HG02571 (cell line): Measurements from ENCODE around the gene RCHY1.
"Not testable (repeated sequence)": the region's sequence is repeated elsewhere in the genome, so short reads cannot be mapped to it uniquely, and the experiment has no call there.

Experiments used
- ATAC-seq: cut with Tn5 transposase; IDR thresholded peaks from one replicate; pipeline ENCODE4 v1.9.1; 2021; ENCODE audit warnings: mild to moderate bottlenecking, moderate library complexity; ENCODE audit not compliant: unreplicated experiment

RCHY1 gene

DNA sequence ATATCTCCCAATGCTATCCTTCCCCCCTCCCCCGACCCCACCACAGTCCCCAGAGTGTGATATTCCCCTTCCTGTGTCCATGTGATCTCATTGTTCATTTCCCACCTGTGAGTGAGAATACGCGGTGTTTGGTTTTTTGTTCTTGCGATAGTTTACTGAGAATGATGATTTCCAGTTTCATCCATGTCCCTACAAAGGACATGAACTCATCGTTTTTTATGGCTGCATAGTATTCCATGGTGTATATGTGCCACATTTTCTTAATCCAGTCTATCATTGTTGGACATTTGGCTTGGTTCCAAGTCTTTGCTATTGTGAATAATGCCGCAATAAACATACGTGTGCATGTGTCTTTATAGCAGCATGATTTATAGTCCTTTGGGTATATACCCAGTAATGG lies 5.2 kb upstream of the RCHY1 start:
- ATAC-seq, result not testable (repeated sequence)

- ATAC-seq, result no peak
These were observed 1.9 kb upstream of the RCHY1 start for GRCh38 chr4:75516144-75516543.

DNA sequence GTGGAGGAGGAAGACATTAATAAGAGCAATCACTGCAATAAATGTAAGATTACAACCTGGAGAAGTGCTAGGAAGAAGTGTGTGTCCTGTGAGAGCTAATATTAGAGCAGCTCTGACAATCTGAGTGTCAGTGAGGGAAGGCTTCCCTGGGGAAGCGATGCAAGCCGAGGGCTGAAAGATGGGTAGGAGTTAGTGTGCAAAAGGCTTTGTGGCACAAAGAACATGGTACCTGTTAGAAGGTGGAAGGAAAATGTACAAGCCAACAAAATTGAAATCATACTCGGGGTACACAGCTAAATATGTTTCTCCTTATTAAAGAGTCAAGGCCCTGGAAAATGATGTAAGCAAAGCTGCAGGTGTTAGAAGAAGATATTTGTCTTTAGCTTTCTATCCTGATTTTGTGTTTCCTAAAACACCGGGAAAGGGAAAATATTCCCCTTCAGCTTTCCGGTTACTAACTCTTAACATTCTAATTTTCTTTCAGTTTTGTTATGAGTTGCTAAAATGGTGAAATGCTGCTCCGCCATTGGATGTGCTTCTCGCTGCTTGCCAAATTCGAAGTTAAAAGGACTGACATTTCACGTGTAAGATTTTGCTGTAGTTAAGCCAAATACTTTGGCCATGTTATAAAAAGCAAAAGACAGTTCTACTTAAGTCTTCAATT lies 878 bp upstream of the RCHY1 start:
- ATAC-seq, result no peak

GRCh38 chr4:75513526-75514130 lies 575 bp downstream of the RCHY1 start:
- no peak for ATAC-seq

DNA sequence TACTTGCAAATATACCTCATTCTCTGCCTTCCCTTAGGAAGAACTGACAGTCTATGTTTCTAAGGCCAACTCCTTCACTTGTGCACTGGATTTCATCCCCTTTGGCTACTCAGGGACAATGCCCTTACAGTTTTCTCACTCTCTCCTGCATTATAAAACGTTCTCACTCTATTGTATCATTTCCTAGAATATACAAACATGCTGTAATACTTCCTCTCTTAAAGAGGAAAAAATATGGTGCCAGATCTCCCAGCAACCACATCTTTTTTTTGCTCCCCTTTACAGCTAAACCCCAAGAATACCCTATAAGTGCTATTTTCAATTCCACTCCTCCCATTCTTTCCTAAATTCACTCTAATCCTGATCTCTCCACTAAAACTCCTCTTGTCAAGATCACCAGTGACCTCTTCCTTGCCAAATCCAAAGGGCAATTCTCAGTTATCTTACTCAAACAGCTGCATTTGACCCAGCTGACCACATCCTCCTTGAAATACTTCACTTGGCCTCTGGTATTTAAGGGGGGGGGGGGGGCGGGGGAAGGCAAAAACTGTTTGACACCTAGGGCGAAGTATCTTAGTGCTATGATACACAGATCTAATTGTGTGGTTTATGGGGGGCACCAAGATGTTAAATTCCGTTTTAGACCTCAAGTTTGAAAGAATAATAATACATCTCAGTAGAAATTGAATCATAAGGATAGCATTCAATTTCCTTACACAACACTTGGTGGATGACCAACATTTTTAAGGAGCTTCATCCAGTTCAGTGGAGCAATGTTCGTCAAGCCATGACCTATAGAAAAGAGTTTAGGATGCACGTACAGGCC lies 1.6 kb downstream of the RCHY1 start:
- ATAC-seq, result no peak

- ATAC-seq, result no peak
These were observed 2.4 kb downstream of the RCHY1 start for GRCh38 chr4:75511841-75512240.

GRCh38 chr4:75509592-75509991 lies 4.6 kb downstream of the RCHY1 start:
- ATAC-seq, result not testable (repeated sequence)

GRCh38 chr4:75505630-75506029 lies 8.6 kb downstream of the RCHY1 start:
- ATAC-seq, result no peak

GRCh38 chr4:75502671-75503070 lies 11.5 kb downstream of the RCHY1 start:
- ATAC-seq, result no peak

- ATAC-seq, result no peak
These were observed 14.3 kb downstream of the RCHY1 start for GRCh38 chr4:75499900-75500299.

DNA sequence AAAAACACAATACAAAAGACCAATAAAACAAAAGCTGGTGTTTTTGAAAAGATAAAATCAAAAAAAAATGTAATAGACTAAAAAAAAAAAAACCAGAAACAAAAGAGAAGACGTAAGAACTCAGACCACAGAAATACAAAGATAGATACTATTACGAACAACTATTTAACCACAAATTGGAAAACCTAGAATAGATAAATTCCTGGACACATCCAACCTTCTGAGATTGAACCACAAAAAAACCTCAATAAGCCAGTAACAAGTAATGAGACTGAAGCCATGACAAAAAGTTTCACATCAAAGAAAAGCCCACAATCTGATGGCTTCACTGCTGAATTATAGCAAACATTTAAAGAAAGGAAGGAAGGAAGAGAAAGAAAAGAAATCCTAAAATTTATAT lies 16.2 kb downstream of the RCHY1 start:
- ATAC-seq, result no peak

DNA sequence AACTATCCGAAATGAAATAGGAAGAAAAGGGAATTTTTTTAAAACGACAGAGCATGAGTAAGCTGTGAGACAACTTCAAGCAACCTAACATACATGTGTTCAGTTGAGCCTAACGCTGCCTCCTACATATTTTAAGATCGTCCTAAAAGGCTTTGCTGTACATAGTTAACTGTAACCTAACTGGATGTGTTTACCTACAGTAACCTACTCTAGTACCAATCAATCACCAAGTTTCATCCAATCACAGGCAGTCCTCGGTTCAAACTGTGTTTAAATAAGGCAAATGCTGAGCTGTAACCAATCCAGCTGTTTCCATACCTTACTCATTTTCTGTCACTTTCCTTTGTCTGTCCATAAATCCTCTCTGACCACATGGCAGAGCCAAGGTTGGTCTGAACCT lies 17.1 kb downstream of the RCHY1 start:
- no peak for ATAC-seq

- no peak for ATAC-seq
These were observed 17.8 kb downstream of the RCHY1 start for GRCh38 chr4:75496406-75496805.

GRCh38 chr4:75495476-75495875 lies 18.7 kb downstream of the RCHY1 start:
- no peak for ATAC-seq

DNA sequence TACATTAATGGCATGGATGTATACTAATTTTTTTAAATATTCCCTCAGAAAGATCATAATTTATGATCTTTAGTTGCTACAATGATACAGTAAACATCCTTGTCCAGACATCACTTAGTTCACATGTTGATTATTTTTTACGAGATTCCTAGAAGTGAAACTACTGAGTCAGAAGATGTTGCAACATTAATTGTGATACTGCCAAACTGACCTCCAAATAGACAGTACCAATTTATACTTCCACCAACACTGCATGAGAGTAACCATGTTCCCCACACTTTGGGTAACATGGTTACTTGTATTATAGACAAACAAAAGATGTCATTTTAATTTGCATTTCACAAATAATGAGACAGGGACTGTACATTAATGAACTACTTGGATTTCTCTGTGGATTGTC lies 19.6 kb downstream of the RCHY1 start:
- no peak for ATAC-seq

GRCh38 chr4:75490155-75490554 lies 24.0 kb downstream of the RCHY1 start:
- ATAC-seq, result no peak

GRCh38 chr4:75484190-75484589 lies 30.0 kb downstream of the RCHY1 start:
- ATAC-seq, result no peak

GRCh38 chr4:75477201-75477600 lies 37.0 kb downstream of the RCHY1 start:
- no peak for ATAC-seq

- no peak for ATAC-seq
These were observed 43.5 kb downstream of the RCHY1 start for GRCh38 chr4:75470738-75471137.

GRCh38 chr4:75469896-75470295 lies 44.3 kb downstream of the RCHY1 start:
- ATAC-seq, result no peak

GRCh38 chr4:75457365-75457764 lies 56.8 kb downstream of the RCHY1 start:
- ATAC-seq, result no peak

DNA sequence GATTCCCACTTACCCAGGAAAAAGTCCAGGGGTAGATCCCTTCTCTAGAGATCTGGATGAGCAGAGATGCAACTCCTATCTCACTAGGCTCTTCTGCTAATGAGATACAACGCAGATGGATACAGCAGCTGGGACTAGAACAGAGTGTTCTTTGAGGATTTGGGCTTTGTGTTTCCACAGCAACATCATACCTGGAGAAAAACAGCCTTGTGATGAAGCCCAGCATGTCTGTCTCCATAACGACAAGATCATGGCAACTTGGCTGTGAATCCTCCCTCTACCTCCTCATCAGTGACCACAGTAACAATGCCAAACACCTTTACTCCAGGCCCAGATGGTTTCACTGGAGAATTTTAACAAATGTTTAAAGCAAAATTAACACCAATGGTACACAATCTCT lies 80.1 kb downstream of the RCHY1 start:
- ATAC-seq, result no peak
